Gastrocnemius medialis (tissue), 4 donors: Measurements from ENCODE around the gene ZNF32.

Experiments used
- CTCF ChIP-seq, 5 experiments: fragments of 450-650 bp in 3 of 5; fragments of 200-600 bp in 2 of 5; sonication (generic) in 2 of 5; IDR thresholded peaks in 4 of 5; conservative IDR thresholded peaks in 1 of 5; 1 replicate in 4 of 5; 2 replicates in 1 of 5; pipeline ENCODE4 v1.5.1; 2016 to 2019; ENCODE audit warnings: antibody characterized with exemption in 5 of 5, mild to moderate bottlenecking in 3 of 5, moderate library complexity in 3 of 5
- POLR2A ChIP-seq, 2 donors: fragments of 450-650 bp; IDR thresholded peaks; one replicate each; pipeline ENCODE4 v1.6.1; 2017; ENCODE audit warnings: antibody characterized with exemption in 2 of 2, mild to moderate bottlenecking in 2 of 2, moderate library complexity in 2 of 2

GRCh38 chr10:43598446-43598845 is 50.2 kb downstream of the ZNF32 start:
- TF ChIP-seq POLR2A (IDR thresholded peaks at IDR 0.05) = no peak
- no peak for TF ChIP-seq CTCF (IDR thresholded peaks at IDR 0.05 in 4 of 5, conservative IDR thresholded peaks at IDR 0.05 in 1 of 5)
